H1 (cell line): Measurements from ENCODE around the gene NLRP3. TPM values are rescaled to one million over a fixed set of nuclear protein-coding genes. Genes with fewer than 3 reads are reported as not detected.
"Not testable (repeated sequence)": the region's sequence is repeated elsewhere in the genome, so short reads cannot be mapped to it uniquely, and the experiment has no call there.

Experiments
- CTCF ChIA-PET: fragments of 300-600 bp; sonication (Branson Sonifier 250); formaldehyde crosslinking; loops from one replicate; lab custom pipeline; 2021; ENCODE audit not compliant: partially characterized antibody; lab: Charles Lee
- POLR2A ChIA-PET: fragments of 300-600 bp; sonication (Branson Sonifier 250); formaldehyde crosslinking; loops from one replicate; lab custom pipeline; 2021; ENCODE audit warnings: inconsistent platforms; ENCODE audit not compliant: partially characterized antibody; lab: Charles Lee
- DNase-seq, 2 experiments: peaks; one replicate each; pipeline versions ENCODE4 v3.0.0 to v3.0.0-alpha.2; 2010 to 2022; ENCODE audit warnings: low spot score in 2 of 2, low read depth in 1 of 2, mixed read lengths in 1 of 2
- FAIRE-seq: peaks from 2 replicates; lab custom pipeline; 2011; peaks lifted over from hg19 to GRCh38; lab: Jason Lieb, UNC
- H2AFZ ChIP-seq: 2 replicates; pipeline ENCODE4 v1.8.1; 2012; ENCODE audit warnings: low read length, inconsistent platforms
- H2AK5ac ChIP-seq: 2 replicates; pipeline ENCODE4 v1.6.1; 2013; ENCODE audit warnings: low read depth, low read length
- H2BK120ac ChIP-seq: replicated peaks from 2 replicates; pipeline ENCODE3; 2013; ENCODE audit warnings: low read depth, low read length, inconsistent platforms
- H2BK12ac ChIP-seq: 2 replicates; pipeline ENCODE4 v1.6.1; 2013; ENCODE audit warnings: low read depth, low read length
- H2BK15ac ChIP-seq: 2 replicates; pipeline ENCODE4 v1.6.1; 2013; ENCODE audit warnings: low read length
- H2BK20ac ChIP-seq: 2 replicates; pipeline ENCODE4 v1.6.1; 2013; ENCODE audit warnings: low read length
- H2BK5ac ChIP-seq: 2 replicates; pipeline ENCODE4 v1.6.1; 2013; ENCODE audit warnings: low read depth, low read length
- H3K14ac ChIP-seq: 2 replicates; pipeline ENCODE4 v1.6.1; 2013; ENCODE audit warnings: inconsistent platforms; ENCODE audit not compliant: insufficient read length
- H3K18ac ChIP-seq: 2 replicates; pipeline ENCODE4 v1.6.1; 2013; ENCODE audit warnings: low read length; ENCODE audit errors: extremely low read depth
- H3K23ac ChIP-seq: 2 replicates; pipeline ENCODE4 v1.6.1; 2013; ENCODE audit warnings: inconsistent platforms; ENCODE audit not compliant: insufficient read length
- H3K23me2 ChIP-seq: 2 replicates; pipeline ENCODE4 v1.6.1; 2013; ENCODE audit warnings: low read depth, low read length
- H3K27ac ChIP-seq: 2 replicates; pipeline ENCODE4 v1.6.1; 2011; ENCODE audit warnings: low read depth, low read length, inconsistent platforms
- H3K27me3 ChIP-seq, 4 experiments: replicated peaks in 1 of 4; 1 replicate in 1 of 4; 2 replicates in 3 of 4; pipeline versions ENCODE4 v1.6.1 to v1.8.1; 2011 to 2013; ENCODE audit warnings: low read length in 3 of 4, mild to moderate bottlenecking in 3 of 4, inconsistent platforms in 2 of 4, mixed read lengths in 2 of 4, moderate library complexity in 1 of 4; ENCODE audit not compliant: control insufficient read depth in 3 of 4, insufficient read depth in 3 of 4; ENCODE audit errors: extremely low read depth in 1 of 4
- H3K36me3 ChIP-seq, 4 experiments: 2 replicates each; pipeline versions ENCODE4 v1.6.1 to v1.8.1; 2011 to 2013; ENCODE audit warnings: mild to moderate bottlenecking in 4 of 4, low read length in 3 of 4, moderate library complexity in 2 of 4, control low read depth in 1 of 4, inconsistent platforms in 1 of 4; ENCODE audit not compliant: insufficient read depth in 4 of 4, control insufficient read depth in 2 of 4
- H3K4ac ChIP-seq: replicated peaks from 2 replicates; pipeline ENCODE3; 2013; ENCODE audit warnings: low read length, low read depth, mixed read lengths, inconsistent platforms; ENCODE audit not compliant: insufficient read length
- H3K4me1 ChIP-seq, 4 experiments: replicated peaks in 1 of 4; 1 replicate in 1 of 4; 2 replicates in 3 of 4; pipeline versions ENCODE4 v1.6.1 to v1.8.1; 2011 to 2013; ENCODE audit warnings: low read length in 3 of 4, inconsistent platforms in 2 of 4, mixed read lengths in 1 of 4; ENCODE audit not compliant: insufficient read depth in 4 of 4, control insufficient read depth in 3 of 4
- H3K4me2 ChIP-seq, 2 experiments: 2 replicates each; pipeline versions ENCODE4 v1.6.1 to v1.8.1; 2011 to 2013; ENCODE audit warnings: low read depth in 2 of 2, low read length in 2 of 2, control low read depth in 1 of 2, inconsistent platforms in 1 of 2, mild to moderate bottlenecking in 1 of 2; ENCODE audit not compliant: insufficient read depth in 1 of 2
- H3K4me3 ChIP-seq, 4 experiments: fragments of 200-600, 300-600 bp in 1 of 4; sonication (generic), shearing (Covaris generic), sonication (Bioruptor Twin) in 1 of 4; 2 replicates each; pipeline versions ENCODE4 v1.5.1 to v1.8.1; 2011 to 2016; ENCODE audit warnings: low read length in 4 of 4, low read depth in 3 of 4, control low read depth in 2 of 4, inconsistent platforms in 2 of 4, mild to moderate bottlenecking in 2 of 4, mixed read lengths in 1 of 4, moderate library complexity in 1 of 4; ENCODE audit not compliant: insufficient read depth in 2 of 4; ENCODE audit errors: extremely low read depth in 1 of 4
- H3K56ac ChIP-seq: replicated peaks from 2 replicates; pipeline ENCODE3; 2013; ENCODE audit warnings: low read depth, mild to moderate bottlenecking, mixed read lengths, low read length, inconsistent platforms; ENCODE audit not compliant: insufficient read length
- H3K79me1 ChIP-seq: 2 replicates; pipeline ENCODE4 v1.6.1; 2013; ENCODE audit warnings: low read depth, low read length, control low read depth
- H3K79me2 ChIP-seq, 2 experiments: 2 replicates each; pipeline versions ENCODE4 v1.6.1 to v1.8.1; 2012 to 2013; ENCODE audit warnings: low read length in 2 of 2, mild to moderate bottlenecking in 2 of 2, inconsistent platforms in 1 of 2; ENCODE audit not compliant: insufficient read depth in 2 of 2, control insufficient read depth in 1 of 2
- H3K9ac ChIP-seq, 4 experiments: replicated peaks in 1 of 4; 1 replicate in 1 of 4; 2 replicates in 3 of 4; pipeline versions ENCODE4 v1.6.1 to v1.8.1; 2011 to 2013; ENCODE audit warnings: low read depth in 3 of 4, low read length in 3 of 4, control low read depth in 2 of 4, mild to moderate bottlenecking in 2 of 4, moderate library complexity in 2 of 4, inconsistent platforms in 1 of 4; ENCODE audit errors: extremely low read depth in 1 of 4
- H3K9me3 ChIP-seq, 2 experiments: 2 replicates each; pipeline versions ENCODE4 v1.6.1 to v1.8.1; 2012 to 2013; ENCODE audit warnings: mild to moderate bottlenecking in 2 of 2, moderate library complexity in 2 of 2, control low read depth in 1 of 2, inconsistent platforms in 1 of 2, low read depth in 1 of 2, low read length in 1 of 2, mixed read lengths in 1 of 2; ENCODE audit not compliant: insufficient read depth in 2 of 2
- H4K20me1 ChIP-seq, 2 experiments: replicated peaks in 1 of 2; 2 replicates each; pipeline versions ENCODE3 to v1.8.1; 2011 to 2013; ENCODE audit warnings: inconsistent platforms in 2 of 2, low read length in 2 of 2, mild to moderate bottlenecking in 1 of 2; ENCODE audit not compliant: insufficient read depth in 2 of 2, control insufficient read depth in 1 of 2
- H4K5ac ChIP-seq: 2 replicates; pipeline ENCODE4 v1.6.1; 2013; ENCODE audit warnings: low read length, low read depth, mixed read lengths, inconsistent platforms; ENCODE audit not compliant: insufficient read length
- H4K8ac ChIP-seq: 2 replicates; pipeline ENCODE4 v1.8.0; 2013; ENCODE audit warnings: mild to moderate bottlenecking, moderate library complexity, low read length, inconsistent platforms; ENCODE audit not compliant: insufficient read depth; ENCODE audit errors: extremely low read depth
- H4K91ac ChIP-seq: replicated peaks from 2 replicates; pipeline ENCODE3; 2013; ENCODE audit warnings: low read length, mixed read lengths, inconsistent platforms; ENCODE audit not compliant: insufficient read length
- WGBS, 2 experiments: shearing (Covaris generic) in 1 of 2; methylation state at CpG; one replicate each; pipeline versions ENCODE4 v1.1.6 to v1.1.7; 2013 to 2015; ENCODE audit warnings: low lambda C conversion rate in 2 of 2, mixed read lengths in 2 of 2, inconsistent platforms in 1 of 2, low coverage in 1 of 2, missing lambda C conversion rate in 1 of 2; ENCODE audit not compliant: insufficient replicate concordance in 2 of 2, insufficient coverage in 1 of 2, insufficient read length in 1 of 2; ENCODE audit errors: extremely low coverage in 1 of 2, missing lambda C conversion rate in 1 of 2; 5-methylcytosine and 5-hydroxymethylcytosine counted together
- polyA plus RNA-seq, 7 experiments: library from polyadenylated mRNA; depleted of rRNA in 3 of 7; stranded (reverse) in 5 of 7; unstranded in 2 of 7; fragments of >200 nt in 5 of 7; fragments of 200-250 nt in 2 of 7; gene quantifications; 1 replicate in 5 of 7; 2 replicates in 1 of 7; 4 replicates in 1 of 7; pipeline versions ENCODE4 v1.2.1 to v1.2.3, GENCODE V29; 2011 to 2013; ENCODE audit warnings: missing spikeins in 2 of 7, mixed read lengths in 2 of 7
- total RNA-seq: library from RNA; stranded (reverse); fragmentation: NEBNext Ultra II Directional; extraction: Animal tissue kit (Norgen Biotek cat#: 25700); gene quantifications from 2 replicates; pipeline ENCODE4 v1.2.1, GENCODE V29; 2021

Gene NLRP3
- total and polyA plus RNA-seq, 2 of the 8 experiments (the other 6 are each of a cell fraction or from before 2014, with no cell fraction given): 0.05 to 0.19 TPM

DNA sequence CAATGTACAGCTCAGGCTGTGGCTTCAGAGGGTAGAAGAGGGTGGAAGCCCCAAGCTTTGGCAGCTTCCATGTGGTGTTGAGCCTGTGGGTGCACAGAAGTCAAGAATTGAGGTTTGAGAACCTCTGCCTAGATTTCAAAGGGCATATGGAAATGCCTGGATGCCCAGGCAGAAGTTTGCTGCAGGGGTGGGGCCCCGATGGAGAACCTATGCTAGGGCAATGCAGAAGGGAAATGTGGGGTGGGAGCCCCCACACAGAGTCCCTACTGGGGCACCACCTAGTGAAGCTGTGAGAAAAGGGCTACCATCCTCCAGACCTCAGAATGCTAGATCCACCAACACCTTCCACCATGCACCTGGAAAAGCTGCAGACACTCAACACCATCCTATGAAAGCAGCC lies 49.6 kb upstream of the NLRP3 start:
- FAIRE-seq: not testable (repeated sequence)
- CTCF ChIA-PET: interaction anchor here (0.7 kb wide), 1 partner anchor 23 kb away, joined by 4 read pairs; no protein-coding TSS in a partner anchor

More for the DNA sequence above, 49.6 kb upstream of the NLRP3 start:
- H3K56ac ChIP-seq, H2BK5ac ChIP-seq, H3K4ac ChIP-seq, H2AK5ac ChIP-seq, H4K91ac ChIP-seq, H3K79me2 ChIP-seq, H3K23me2 ChIP-seq, H3K4me2 ChIP-seq, H3K27me3 ChIP-seq, H3K4me3 ChIP-seq, H2AFZ ChIP-seq, H3K18ac ChIP-seq, H2BK12ac ChIP-seq, H3K14ac ChIP-seq, H2BK20ac ChIP-seq, H4K5ac ChIP-seq, H3K9ac ChIP-seq, H3K23ac ChIP-seq, H4K8ac ChIP-seq, H4K20me1 ChIP-seq, DNase-seq, POLR2A ChIA-PET, H2BK15ac ChIP-seq, H3K36me3 ChIP-seq, H3K27ac ChIP-seq, H3K79me1 ChIP-seq, H2BK120ac ChIP-seq, H3K4me1 ChIP-seq: not testable (repeated sequence)
- H3K9me3 ChIP-seq: peaks cover 13 to 18% of the 10 kb centered on the region in 2 experiments; a peak in 3 of 4 replicates
- 83% methylated on average over 1 of the region's 1 CpG; no CpG with 5 or more reads in 1 of the 2 experiments for WGBS, 2 experiments
